Inflammatory macrophage treated with lipopolysaccharide for 1 hour (primary cell): ENCODE data around the gene IL3RA.

Source experiments
- DNase-seq, 2 donors: peaks; one replicate each; pipeline ENCODE4 v3.0.0-alpha.2; 2020 to 2022

Gene IL3RA

GRCh38 chrX:1385253-1386223, 49.0 kb downstream of the IL3RA start:
- no peak for DNase-seq

GRCh38 chrX:1386338-1387127, 49.9 kb downstream of the IL3RA start:
- no peak for DNase-seq

- no peak for DNase-seq
Measured at GRCh38 chrX:1387141-1387776, 50.7 kb downstream of the IL3RA start.

GRCh38 chrX:1388651-1389050, 52.1 kb downstream of the IL3RA start:
- DNase-seq, result no peak

GRCh38 chrX:1389181-1389992, 52.8 kb downstream of the IL3RA start:
- DNase-seq, result no peak

GRCh38 chrX:1389993-1390285, 53.4 kb downstream of the IL3RA start:
- no peak for DNase-seq

- DNase-seq, result no peak
Measured at GRCh38 chrX:1390621-1391369, 54.2 kb downstream of the IL3RA start.

GRCh38 chrX:1391370-1391706, 54.8 kb downstream of the IL3RA start:
- DNase-seq, result peak in 1 of 2 donors; percentile 96

- DNase-seq, result peak; percentile 98 to 99
Measured at GRCh38 chrX:1391707-1392375, 55.3 kb downstream of the IL3RA start, which contains the start of gene SLC25A6. Gene SLC25A6 (minus strand): TSS chrX:1392113. CDS start chrX:1392009, 104 bp downstream.

GRCh38 chrX:1392376-1393068, 55.9 kb downstream of the IL3RA start:
- peak; percentile 41 to 51 for DNase-seq

- no peak for DNase-seq
Measured at GRCh38 chrX:1393871-1394615, 57.5 kb downstream of the IL3RA start.

- DNase-seq, result no peak
Measured at GRCh38 chrX:1394731-1395501, 58.3 kb downstream of the IL3RA start.

- DNase-seq, result no peak
Measured at GRCh38 chrX:1395646-1396216, 59.1 kb downstream of the IL3RA start.

- no peak for DNase-seq
Measured at GRCh38 chrX:1397001-1397400, 60.4 kb downstream of the IL3RA start.

- DNase-seq, result no peak
Measured at GRCh38 chrX:1397441-1398270, 61.1 kb downstream of the IL3RA start.

- no peak for DNase-seq
Measured at GRCh38 chrX:1398431-1399340, 62.1 kb downstream of the IL3RA start.

- no peak for DNase-seq
Measured at GRCh38 chrX:1400049-1400448, 63.5 kb downstream of the IL3RA start.
